H1 (cell line): ENCODE data around the gene PRMT9. TPM values are rescaled to one million over a fixed set of nuclear protein-coding genes. Genes with fewer than 3 reads are reported as not detected.

Source experiments
- CTCF ChIA-PET: fragments of 300-600 bp; sonication (Branson Sonifier 250); formaldehyde crosslinking; loops from one replicate; lab custom pipeline; 2021; ENCODE audit not compliant: partially characterized antibody; lab: Charles Lee
- POLR2A ChIA-PET: fragments of 300-600 bp; sonication (Branson Sonifier 250); formaldehyde crosslinking; loops from one replicate; lab custom pipeline; 2021; ENCODE audit warnings: inconsistent platforms; ENCODE audit not compliant: partially characterized antibody; lab: Charles Lee
- DNase-seq, 2 experiments: peaks; one replicate each; pipeline versions ENCODE4 v3.0.0 to v3.0.0-alpha.2; 2010 to 2022; ENCODE audit warnings: low spot score in 2 of 2, low read depth in 1 of 2, mixed read lengths in 1 of 2
- FAIRE-seq: peaks from 2 replicates; lab custom pipeline; 2011; peaks lifted over from hg19 to GRCh38; lab: Jason Lieb, UNC
- H2AFZ ChIP-seq: 2 replicates; pipeline ENCODE4 v1.8.1; 2012; ENCODE audit warnings: low read length, inconsistent platforms
- H2AK5ac ChIP-seq: 2 replicates; pipeline ENCODE4 v1.6.1; 2013; ENCODE audit warnings: low read depth, low read length
- H2BK120ac ChIP-seq: replicated peaks from 2 replicates; pipeline ENCODE3; 2013; ENCODE audit warnings: low read depth, low read length, inconsistent platforms
- H2BK12ac ChIP-seq: 2 replicates; pipeline ENCODE4 v1.6.1; 2013; ENCODE audit warnings: low read depth, low read length
- H2BK15ac ChIP-seq: 2 replicates; pipeline ENCODE4 v1.6.1; 2013; ENCODE audit warnings: low read length
- H2BK20ac ChIP-seq: 2 replicates; pipeline ENCODE4 v1.6.1; 2013; ENCODE audit warnings: low read length
- H2BK5ac ChIP-seq: 2 replicates; pipeline ENCODE4 v1.6.1; 2013; ENCODE audit warnings: low read depth, low read length
- H3K14ac ChIP-seq: 2 replicates; pipeline ENCODE4 v1.6.1; 2013; ENCODE audit warnings: inconsistent platforms; ENCODE audit not compliant: insufficient read length
- H3K18ac ChIP-seq: 2 replicates; pipeline ENCODE4 v1.6.1; 2013; ENCODE audit warnings: low read length; ENCODE audit errors: extremely low read depth
- H3K23ac ChIP-seq: 2 replicates; pipeline ENCODE4 v1.6.1; 2013; ENCODE audit warnings: inconsistent platforms; ENCODE audit not compliant: insufficient read length
- H3K23me2 ChIP-seq: 2 replicates; pipeline ENCODE4 v1.6.1; 2013; ENCODE audit warnings: low read depth, low read length
- H3K27ac ChIP-seq: 2 replicates; pipeline ENCODE4 v1.6.1; 2011; ENCODE audit warnings: low read depth, low read length, inconsistent platforms
- H3K27me3 ChIP-seq, 4 experiments: replicated peaks in 1 of 4; 1 replicate in 1 of 4; 2 replicates in 3 of 4; pipeline versions ENCODE4 v1.6.1 to v1.8.1; 2011 to 2013; ENCODE audit warnings: low read length in 3 of 4, mild to moderate bottlenecking in 3 of 4, inconsistent platforms in 2 of 4, mixed read lengths in 2 of 4, moderate library complexity in 1 of 4; ENCODE audit not compliant: control insufficient read depth in 3 of 4, insufficient read depth in 3 of 4; ENCODE audit errors: extremely low read depth in 1 of 4
- H3K36me3 ChIP-seq, 4 experiments: 2 replicates each; pipeline versions ENCODE4 v1.6.1 to v1.8.1; 2011 to 2013; ENCODE audit warnings: mild to moderate bottlenecking in 4 of 4, low read length in 3 of 4, moderate library complexity in 2 of 4, control low read depth in 1 of 4, inconsistent platforms in 1 of 4; ENCODE audit not compliant: insufficient read depth in 4 of 4, control insufficient read depth in 2 of 4
- H3K4ac ChIP-seq: replicated peaks from 2 replicates; pipeline ENCODE3; 2013; ENCODE audit warnings: low read length, low read depth, mixed read lengths, inconsistent platforms; ENCODE audit not compliant: insufficient read length
- H3K4me1 ChIP-seq, 4 experiments: replicated peaks in 1 of 4; 1 replicate in 1 of 4; 2 replicates in 3 of 4; pipeline versions ENCODE4 v1.6.1 to v1.8.1; 2011 to 2013; ENCODE audit warnings: low read length in 3 of 4, inconsistent platforms in 2 of 4, mixed read lengths in 1 of 4; ENCODE audit not compliant: insufficient read depth in 4 of 4, control insufficient read depth in 3 of 4
- H3K4me2 ChIP-seq, 2 experiments: 2 replicates each; pipeline versions ENCODE4 v1.6.1 to v1.8.1; 2011 to 2013; ENCODE audit warnings: low read depth in 2 of 2, low read length in 2 of 2, control low read depth in 1 of 2, inconsistent platforms in 1 of 2, mild to moderate bottlenecking in 1 of 2; ENCODE audit not compliant: insufficient read depth in 1 of 2
- H3K4me3 ChIP-seq, 4 experiments: fragments of 200-600, 300-600 bp in 1 of 4; sonication (generic), shearing (Covaris generic), sonication (Bioruptor Twin) in 1 of 4; 2 replicates each; pipeline versions ENCODE4 v1.5.1 to v1.8.1; 2011 to 2016; ENCODE audit warnings: low read length in 4 of 4, low read depth in 3 of 4, control low read depth in 2 of 4, inconsistent platforms in 2 of 4, mild to moderate bottlenecking in 2 of 4, mixed read lengths in 1 of 4, moderate library complexity in 1 of 4; ENCODE audit not compliant: insufficient read depth in 2 of 4; ENCODE audit errors: extremely low read depth in 1 of 4
- H3K56ac ChIP-seq: replicated peaks from 2 replicates; pipeline ENCODE3; 2013; ENCODE audit warnings: low read depth, mild to moderate bottlenecking, mixed read lengths, low read length, inconsistent platforms; ENCODE audit not compliant: insufficient read length
- H3K79me1 ChIP-seq: 2 replicates; pipeline ENCODE4 v1.6.1; 2013; ENCODE audit warnings: low read depth, low read length, control low read depth
- H3K79me2 ChIP-seq, 2 experiments: 2 replicates each; pipeline versions ENCODE4 v1.6.1 to v1.8.1; 2012 to 2013; ENCODE audit warnings: low read length in 2 of 2, mild to moderate bottlenecking in 2 of 2, inconsistent platforms in 1 of 2; ENCODE audit not compliant: insufficient read depth in 2 of 2, control insufficient read depth in 1 of 2
- H3K9ac ChIP-seq, 4 experiments: replicated peaks in 1 of 4; 1 replicate in 1 of 4; 2 replicates in 3 of 4; pipeline versions ENCODE4 v1.6.1 to v1.8.1; 2011 to 2013; ENCODE audit warnings: low read depth in 3 of 4, low read length in 3 of 4, control low read depth in 2 of 4, mild to moderate bottlenecking in 2 of 4, moderate library complexity in 2 of 4, inconsistent platforms in 1 of 4; ENCODE audit errors: extremely low read depth in 1 of 4
- H3K9me3 ChIP-seq, 2 experiments: 2 replicates each; pipeline versions ENCODE4 v1.6.1 to v1.8.1; 2012 to 2013; ENCODE audit warnings: mild to moderate bottlenecking in 2 of 2, moderate library complexity in 2 of 2, control low read depth in 1 of 2, inconsistent platforms in 1 of 2, low read depth in 1 of 2, low read length in 1 of 2, mixed read lengths in 1 of 2; ENCODE audit not compliant: insufficient read depth in 2 of 2
- H4K20me1 ChIP-seq, 2 experiments: replicated peaks in 1 of 2; 2 replicates each; pipeline versions ENCODE3 to v1.8.1; 2011 to 2013; ENCODE audit warnings: inconsistent platforms in 2 of 2, low read length in 2 of 2, mild to moderate bottlenecking in 1 of 2; ENCODE audit not compliant: insufficient read depth in 2 of 2, control insufficient read depth in 1 of 2
- H4K5ac ChIP-seq: 2 replicates; pipeline ENCODE4 v1.6.1; 2013; ENCODE audit warnings: low read length, low read depth, mixed read lengths, inconsistent platforms; ENCODE audit not compliant: insufficient read length
- H4K8ac ChIP-seq: 2 replicates; pipeline ENCODE4 v1.8.0; 2013; ENCODE audit warnings: mild to moderate bottlenecking, moderate library complexity, low read length, inconsistent platforms; ENCODE audit not compliant: insufficient read depth; ENCODE audit errors: extremely low read depth
- H4K91ac ChIP-seq: replicated peaks from 2 replicates; pipeline ENCODE3; 2013; ENCODE audit warnings: low read length, mixed read lengths, inconsistent platforms; ENCODE audit not compliant: insufficient read length
- BRCA1 ChIP-seq: IDR thresholded peaks from 2 replicates; pipeline ENCODE4 v1.6.1; 2012; ENCODE audit warnings: low read depth, low read length, improper control_type of control experiment
- CBX8 ChIP-seq: fragments of 300-800, 300-1000 bp; sonication (generic); IDR thresholded peaks from 2 replicates; pipeline ENCODE4 v1.7.1; 2016; ENCODE audit warnings: low read depth, low read length, borderline replicate concordance
- E2F6 ChIP-seq: IDR thresholded peaks from 2 replicates; pipeline ENCODE4 v1.6.1; 2012; ENCODE audit warnings: inconsistent platforms
- GTF2F1 ChIP-seq: IDR thresholded peaks from 2 replicates; pipeline ENCODE4 v1.6.1; 2012; ENCODE audit warnings: low read depth, low read length, improper control_type of control experiment, borderline replicate concordance
- JUN ChIP-seq: IDR thresholded peaks from 2 replicates; pipeline ENCODE4 v1.6.1; 2011; ENCODE audit warnings: low read depth, mild to moderate bottlenecking, improper control_type of control experiment, low read length
- KDM4A ChIP-seq: IDR thresholded peaks from one replicate; pipeline ENCODE4 v1.7.1; 2012; ENCODE audit warnings: low read depth, mild to moderate bottlenecking, moderate library complexity, low read length, inconsistent platforms; ENCODE audit not compliant: severe bottlenecking
- WGBS, 2 experiments: shearing (Covaris generic) in 1 of 2; methylation state at CpG; one replicate each; pipeline versions ENCODE4 v1.1.6 to v1.1.7; 2013 to 2015; ENCODE audit warnings: low lambda C conversion rate in 2 of 2, mixed read lengths in 2 of 2, inconsistent platforms in 1 of 2, low coverage in 1 of 2, missing lambda C conversion rate in 1 of 2; ENCODE audit not compliant: insufficient replicate concordance in 2 of 2, insufficient coverage in 1 of 2, insufficient read length in 1 of 2; ENCODE audit errors: extremely low coverage in 1 of 2, missing lambda C conversion rate in 1 of 2; 5-methylcytosine and 5-hydroxymethylcytosine counted together
- polyA plus RNA-seq, 7 experiments: library from polyadenylated mRNA; depleted of rRNA in 3 of 7; stranded (reverse) in 5 of 7; unstranded in 2 of 7; fragments of >200 nt in 5 of 7; fragments of 200-250 nt in 2 of 7; gene quantifications; 1 replicate in 5 of 7; 2 replicates in 1 of 7; 4 replicates in 1 of 7; pipeline versions ENCODE4 v1.2.1 to v1.2.3, GENCODE V29; 2011 to 2013; ENCODE audit warnings: missing spikeins in 2 of 7, mixed read lengths in 2 of 7
- total RNA-seq: library from RNA; stranded (reverse); fragmentation: NEBNext Ultra II Directional; extraction: Animal tissue kit (Norgen Biotek cat#: 25700); gene quantifications from 2 replicates; pipeline ENCODE4 v1.2.1, GENCODE V29; 2021

PRMT9 gene
- total and polyA plus RNA-seq, 2 of the 8 experiments (the other 6 are each of a cell fraction or from before 2014, with no cell fraction given), result 3.8 to 9.6 TPM

DNA sequence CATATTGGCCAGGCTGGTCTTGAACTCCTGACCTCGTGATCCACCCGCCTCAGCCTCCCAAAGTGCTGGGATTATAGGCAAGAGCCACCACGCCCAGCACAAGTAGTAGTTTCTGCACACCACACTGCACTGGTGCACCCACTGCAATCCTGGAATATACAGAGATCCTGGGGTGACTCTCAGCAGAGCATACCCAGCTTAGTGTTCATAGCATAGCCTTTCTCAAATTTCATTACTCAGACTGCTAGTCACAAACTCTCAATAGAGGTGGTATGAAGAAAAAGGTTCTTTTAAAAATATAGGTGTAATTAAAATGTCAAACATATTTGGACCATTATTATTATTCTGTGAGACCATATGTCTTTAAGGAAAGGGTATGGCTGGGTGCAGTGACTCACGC is 41.7 kb upstream of the PRMT9 start:
- Histone ChIP-seq H3K79me1 (no peaks in the 10 kb centered on the region), H4K8ac (no peak overlapping the region), H3K9ac (no peak overlapping the region), H3K79me2 (no peaks in the 10 kb centered on the region), H2BK20ac (no peak overlapping the region), H3K27me3 (peaks cover 0 to 4% (median 2%) of the 10 kb centered on the region in 4 experiments; a peak in 3 of 7 replicates), H2AFZ (no peak overlapping the region), H3K27ac (no peak overlapping the region), H3K4me1 (peaks cover 0 to 3% (median 2%) of the 10 kb centered on the region in 4 experiments; a peak in 2 of 7 replicates), H3K4me2 (no peak overlapping the region), H3K36me3 (no peaks in the 10 kb centered on the region), H3K4me3 (no peak overlapping the region), H3K4ac (no peak overlapping the region), H3K23ac (no peak overlapping the region)
- 95% methylated on average over 4 of the region's 4 CpGs; no CpG with 5 or more reads in 1 of the 2 experiments for WGBS, 2 experiments
- FAIRE-seq (no peak), DNase-seq (peak in 1 of 2 experiments; percentile 22)
- no peak for TF ChIP-seq JUN
- TF ChIP-seq GTF2F1, result no peak
- TF ChIP-seq BRCA1, result no peak
- no peak for TF ChIP-seq CBX8
- TF ChIP-seq E2F6, result no peak
- no peak for TF ChIP-seq KDM4A
- TF ChIP-seq, all 59 proteins: peak for 0
- Histone ChIP-seq H3K14ac (no peak overlapping the region), H2AK5ac (no peak overlapping the region), H3K9me3 (no peaks in the 10 kb centered on the region), H3K56ac (no peak overlapping the region), H4K5ac (no peak overlapping the region), H4K20me1 (no peaks in the 10 kb centered on the region), H3K23me2 (no peaks in the 10 kb centered on the region), H2BK5ac (no peak overlapping the region), H2BK12ac (no peak overlapping the region), H2BK15ac (no peak overlapping the region), H3K18ac (no peak overlapping the region), H2BK120ac (no peak overlapping the region), H4K91ac (no peak overlapping the region)
- ChIA-PET CTCF (interaction anchor here (1.0 to 2.6 kb wide), 4 partner anchors 17 to 271 kb away, joined by 3 to 13 read pairs (median 6); no protein-coding TSS in a partner anchor), POLR2A (no interaction called here)
